DOHH2 (cell line): Measurements from ENCODE around the gene CRADD.

Experiments
- EZH2phosphoT487 ChIP-seq: fragments of 200-600 bp; sonication (generic); IDR thresholded peaks from 2 replicates; pipeline ENCODE4 v1.6.1; 2017; ENCODE audit warnings: borderline replicate concordance, mild to moderate bottlenecking, antibody characterized with exemption, low read length, moderate library complexity, mixed read lengths
- TF ChIP-seq, protein P1 (sequence below): fragments of 200-600 bp; sonication (generic); IDR thresholded peaks from one replicate; pipeline ENCODE4 v1.5.1; 2014; ENCODE audit warnings: antibody characterized with exemption, mild to moderate bottlenecking, low read depth, low read length; ENCODE audit not compliant: poor library complexity, severe bottlenecking

DNA sequence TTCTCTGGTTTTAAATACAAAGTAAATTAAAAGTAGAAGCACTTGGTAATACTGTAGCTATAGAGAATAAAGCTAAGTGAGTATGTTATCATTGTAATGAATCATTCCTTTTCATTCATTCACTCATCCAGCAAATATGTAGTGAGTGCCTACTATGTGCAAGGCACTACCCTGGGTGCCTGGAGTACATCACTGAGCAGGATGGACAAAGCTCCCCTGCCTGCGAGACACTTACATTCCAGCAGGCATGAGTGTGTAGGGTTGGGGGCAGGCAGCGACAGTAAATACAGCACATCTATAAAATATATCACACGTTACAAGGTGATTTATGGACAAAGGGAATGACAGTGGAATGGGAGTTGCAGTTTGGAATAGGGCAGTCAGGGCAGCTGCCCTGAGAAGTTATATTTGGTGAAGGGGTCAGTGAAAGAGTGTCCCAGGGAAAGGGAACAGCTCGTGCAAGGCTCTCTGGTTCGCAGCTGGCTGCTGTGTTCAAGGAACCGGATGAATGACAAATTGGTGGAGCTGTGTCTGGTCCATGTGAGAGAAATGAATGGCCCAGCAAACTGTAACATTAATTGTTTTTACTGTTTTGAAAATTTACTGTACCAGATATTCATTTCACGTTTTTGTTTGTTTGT is 159.6 kb downstream of the CRADD start:
- TF ChIP-seq, protein P1, sequence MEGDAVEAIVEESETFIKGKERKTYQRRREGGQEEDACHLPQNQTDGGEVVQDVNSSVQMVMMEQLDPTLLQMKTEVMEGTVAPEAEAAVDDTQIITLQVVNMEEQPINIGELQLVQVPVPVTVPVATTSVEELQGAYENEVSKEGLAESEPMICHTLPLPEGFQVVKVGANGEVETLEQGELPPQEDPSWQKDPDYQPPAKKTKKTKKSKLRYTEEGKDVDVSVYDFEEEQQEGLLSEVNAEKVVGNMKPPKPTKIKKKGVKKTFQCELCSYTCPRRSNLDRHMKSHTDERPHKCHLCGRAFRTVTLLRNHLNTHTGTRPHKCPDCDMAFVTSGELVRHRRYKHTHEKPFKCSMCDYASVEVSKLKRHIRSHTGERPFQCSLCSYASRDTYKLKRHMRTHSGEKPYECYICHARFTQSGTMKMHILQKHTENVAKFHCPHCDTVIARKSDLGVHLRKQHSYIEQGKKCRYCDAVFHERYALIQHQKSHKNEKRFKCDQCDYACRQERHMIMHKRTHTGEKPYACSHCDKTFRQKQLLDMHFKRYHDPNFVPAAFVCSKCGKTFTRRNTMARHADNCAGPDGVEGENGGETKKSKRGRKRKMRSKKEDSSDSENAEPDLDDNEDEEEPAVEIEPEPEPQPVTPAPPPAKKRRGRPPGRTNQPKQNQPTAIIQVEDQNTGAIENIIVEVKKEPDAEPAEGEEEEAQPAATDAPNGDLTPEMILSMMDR = no peak
- TF ChIP-seq EZH2phosphoT487 = no peak
